Endothelial cell of umbilical vein (primary cell): ENCODE data around the gene KAZN.

Experiments used
- CTCF ChIP-seq, 2 donors: IDR thresholded peaks; 1 replicate in 1 of 2; 2 replicates in 1 of 2; pipeline ENCODE4 v1.5.1; 2011; ENCODE audit warnings: low read length in 2 of 2, mild to moderate bottlenecking in 2 of 2, moderate library complexity in 2 of 2, control low read depth in 1 of 2, inconsistent platforms in 1 of 2, low read depth in 1 of 2; ENCODE audit not compliant: insufficient read depth in 1 of 2; ENCODE audit errors: extremely low read depth in 1 of 2
- EZH2 ChIP-seq: IDR thresholded peaks from 2 replicates; pipeline ENCODE4 v1.6.1; 2012; ENCODE audit warnings: borderline replicate concordance, low read depth, mild to moderate bottlenecking, moderate library complexity, low read length, inconsistent platforms; ENCODE audit not compliant: severe bottlenecking
- FOS ChIP-seq: IDR thresholded peaks from 2 replicates; pipeline ENCODE4 v1.6.1; 2011; ENCODE audit warnings: mild to moderate bottlenecking, low read length, moderate library complexity, borderline replicate concordance; ENCODE audit not compliant: insufficient read depth
- GATA2 ChIP-seq: IDR thresholded peaks from 2 replicates; pipeline ENCODE4 v1.7.0; 2011; ENCODE audit warnings: low read depth, mild to moderate bottlenecking, moderate library complexity, mixed read lengths, low read length; ENCODE audit not compliant: insufficient read length, insufficient read depth
- JUN ChIP-seq: IDR thresholded peaks from 2 replicates; pipeline ENCODE4 v1.6.1; 2011; ENCODE audit warnings: borderline replicate concordance, low read depth; ENCODE audit not compliant: insufficient read length, insufficient read depth
- MAX ChIP-seq: IDR thresholded peaks from 2 replicates; pipeline ENCODE4 v1.6.1; 2011; ENCODE audit not compliant: insufficient read depth, insufficient read length
- MYC ChIP-seq: IDR thresholded peaks from one replicate; pipeline ENCODE4 v1.6.1; 2011; ENCODE audit warnings: mild to moderate bottlenecking, low read depth, low read length
- POLR2A ChIP-seq: IDR thresholded peaks from 2 replicates; pipeline ENCODE4 v1.6.1; 2012; ENCODE audit warnings: low read depth, mild to moderate bottlenecking, control low read depth, low read length
- POLR2AphosphoS5 ChIP-seq: IDR thresholded peaks from 2 replicates; pipeline ENCODE4 v1.6.1; 2012; ENCODE audit warnings: low read depth, mild to moderate bottlenecking, control low read depth, low read length, moderate library complexity; ENCODE audit not compliant: insufficient read depth

GRCh38 chr1:14781811-14782210, 183.3 kb downstream of the KAZN start:
- TF ChIP-seq CTCF (IDR thresholded peaks at IDR 0.05; ENCODE audit: extremely low read depth in 1 of 2, insufficient read depth in 1 of 2, low read depth in 1 of 2, low read length in 2 of 2) (no peak), MAX (no peak), POLR2AphosphoS5 (no peak), POLR2A (no peak), EZH2 (no peak), MYC (no peak), GATA2 (no peak), FOS (no peak), JUN (no peak)
